ENCODE measurements around the gene PI4KA. TPM values are rescaled to one million over a fixed set of nuclear protein-coding genes. Genes with fewer than 3 reads are reported as not detected.
A peak's percentile ranks its signal among the peaks of the same experiment; 100 is the strongest.

Gene PI4KA
- total RNA-seq, 1 donor from 2014 or later, result 113 TPM

DNA sequence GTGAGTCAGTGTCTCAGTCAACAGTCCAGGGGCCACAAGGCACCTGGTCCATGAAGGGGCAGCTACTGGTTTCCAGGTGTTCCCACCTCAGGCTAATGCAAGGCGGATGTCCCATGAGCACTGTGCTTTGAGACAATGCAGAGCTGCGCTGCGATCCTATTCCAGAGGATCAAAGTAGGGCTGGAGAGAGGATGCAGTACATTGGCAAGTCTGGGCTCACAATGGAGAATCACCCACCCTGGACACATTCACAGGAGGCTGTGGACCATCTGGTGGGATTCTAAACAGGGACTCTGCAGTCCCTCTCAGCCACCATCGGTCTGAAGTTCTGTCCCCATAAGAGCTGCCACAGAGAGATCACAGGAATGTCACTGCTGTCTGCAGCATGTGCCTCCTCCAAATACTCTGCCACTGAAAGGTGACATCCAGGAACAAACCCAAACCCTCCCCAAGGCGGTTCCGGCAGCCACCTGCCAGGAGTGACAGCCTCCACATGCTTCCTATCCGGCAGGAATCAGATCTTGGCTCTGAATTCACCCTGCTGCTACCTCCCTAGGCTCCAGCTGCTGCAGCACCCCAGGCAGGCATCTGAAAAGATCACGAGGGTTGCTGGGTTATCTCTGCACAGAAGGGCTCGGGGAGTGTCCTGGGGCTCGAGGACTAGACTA lies 130.0 kb downstream of the PI4KA start:
- H3K9me3 ChIP-seq, result no peaks in the 10 kb centered on the region
- H3K36me3 ChIP-seq, result peaks cover 65% of the 10 kb centered on the region
- H3K27me3 ChIP-seq, result no peaks in the 10 kb centered on the region
- ATAC-seq (no peak), DNase-seq (no peak)
- no peaks in the 10 kb centered on the region for H3K4me1 ChIP-seq
- TF ChIP-seq, protein P1, sequence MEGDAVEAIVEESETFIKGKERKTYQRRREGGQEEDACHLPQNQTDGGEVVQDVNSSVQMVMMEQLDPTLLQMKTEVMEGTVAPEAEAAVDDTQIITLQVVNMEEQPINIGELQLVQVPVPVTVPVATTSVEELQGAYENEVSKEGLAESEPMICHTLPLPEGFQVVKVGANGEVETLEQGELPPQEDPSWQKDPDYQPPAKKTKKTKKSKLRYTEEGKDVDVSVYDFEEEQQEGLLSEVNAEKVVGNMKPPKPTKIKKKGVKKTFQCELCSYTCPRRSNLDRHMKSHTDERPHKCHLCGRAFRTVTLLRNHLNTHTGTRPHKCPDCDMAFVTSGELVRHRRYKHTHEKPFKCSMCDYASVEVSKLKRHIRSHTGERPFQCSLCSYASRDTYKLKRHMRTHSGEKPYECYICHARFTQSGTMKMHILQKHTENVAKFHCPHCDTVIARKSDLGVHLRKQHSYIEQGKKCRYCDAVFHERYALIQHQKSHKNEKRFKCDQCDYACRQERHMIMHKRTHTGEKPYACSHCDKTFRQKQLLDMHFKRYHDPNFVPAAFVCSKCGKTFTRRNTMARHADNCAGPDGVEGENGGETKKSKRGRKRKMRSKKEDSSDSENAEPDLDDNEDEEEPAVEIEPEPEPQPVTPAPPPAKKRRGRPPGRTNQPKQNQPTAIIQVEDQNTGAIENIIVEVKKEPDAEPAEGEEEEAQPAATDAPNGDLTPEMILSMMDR (IDR thresholded peaks at IDR 0.05), result no peak
- no peak overlapping the region for H3K27ac ChIP-seq
- H3K4me3 ChIP-seq, result no peak overlapping the region
- intact Hi-C loops (cut with DNase I), result no loop called here

DNA sequence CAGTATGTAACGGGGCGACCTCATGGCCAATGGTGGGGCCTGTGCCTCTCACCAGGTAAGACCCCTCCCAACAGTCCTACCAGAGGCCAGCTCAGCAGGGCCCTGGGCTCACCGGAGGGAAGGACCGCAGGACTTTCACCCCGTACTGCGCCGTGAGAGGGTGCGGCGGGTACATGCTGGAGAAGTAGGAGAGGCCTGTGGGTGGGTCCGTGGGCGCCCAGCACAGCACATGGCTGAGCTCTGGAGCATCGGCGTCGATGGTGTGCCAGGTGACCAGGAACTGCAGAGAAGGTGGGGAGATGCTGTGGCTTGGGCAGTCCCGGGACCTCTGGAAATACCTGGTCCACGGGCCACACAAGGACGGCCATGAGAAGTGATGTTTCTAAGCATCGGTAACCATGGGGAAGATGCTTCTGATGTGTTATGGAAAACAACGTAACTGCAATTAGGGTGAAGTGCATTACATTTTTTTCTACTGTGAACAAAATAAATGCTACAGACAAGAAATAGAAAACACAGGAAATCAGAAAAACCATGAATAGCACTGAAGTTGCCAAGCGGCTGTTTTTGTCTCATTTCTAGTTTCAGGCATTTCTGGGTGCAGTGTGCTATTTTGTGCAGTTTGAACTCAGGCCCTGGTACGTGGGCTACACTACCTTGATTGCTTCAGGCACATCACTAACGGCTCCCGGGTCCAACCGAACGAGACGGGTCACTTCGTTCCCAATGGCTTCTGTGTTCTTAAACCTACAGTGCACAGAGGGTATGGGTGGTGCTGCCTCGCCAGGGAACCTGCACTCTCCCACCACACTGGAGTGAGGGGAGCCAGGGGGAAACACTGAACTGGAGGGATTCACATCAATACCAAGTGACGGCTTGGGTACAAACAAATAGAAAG lies 131.2 kb downstream of the PI4KA start:
- Histone ChIP-seq H3K9me3 (no peaks in the 10 kb centered on the region), H3K4me3 (no peak overlapping the region), H3K27me3 (no peaks in the 10 kb centered on the region), H3K4me1 (no peaks in the 10 kb centered on the region), H3K27ac (no peak overlapping the region), H3K36me3 (peaks cover 63% of the 10 kb centered on the region)
- TF ChIP-seq, protein P1 (IDR thresholded peaks at IDR 0.05), result no peak
- intact Hi-C loops (cut with DNase I), result no loop called here
- peak; percentile 22 for ATAC-seq
- DNase-seq, result no peak

DNA sequence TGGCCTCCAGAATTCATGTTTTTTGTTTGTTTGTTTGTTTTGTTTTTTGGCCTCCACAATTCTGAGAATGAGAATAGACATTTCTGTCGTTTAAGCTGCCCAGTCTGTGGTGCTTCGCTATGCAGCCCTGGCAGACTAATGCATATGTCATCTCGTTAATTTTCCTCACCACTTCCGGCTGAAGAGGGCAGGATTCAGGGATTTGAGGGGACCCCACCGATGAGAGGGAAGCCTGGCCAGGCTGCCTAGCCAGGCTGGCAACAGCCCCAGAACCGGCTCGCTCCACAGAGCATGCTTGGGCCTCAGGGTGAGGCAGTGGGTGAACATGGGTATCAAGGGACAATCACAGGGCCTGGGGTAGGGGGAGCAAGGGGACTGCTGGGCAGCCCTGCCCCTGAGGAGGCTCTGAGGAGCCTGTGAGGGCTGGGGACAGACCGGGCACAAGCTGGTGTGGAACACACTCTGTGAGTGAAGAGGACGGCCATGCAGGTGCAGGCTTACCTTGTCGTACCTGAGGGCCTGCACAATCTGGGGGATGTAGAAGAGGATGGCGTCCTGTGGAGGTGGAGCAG lies 132.5 kb downstream of the PI4KA start:
- Histone ChIP-seq H3K36me3 (peaks cover 62% of the 10 kb centered on the region), H3K4me3 (no peak overlapping the region), H3K9me3 (no peaks in the 10 kb centered on the region), H3K27me3 (no peaks in the 10 kb centered on the region), H3K4me1 (no peaks in the 10 kb centered on the region), H3K27ac (no peak overlapping the region)
- TF ChIP-seq, protein P1 (IDR thresholded peaks at IDR 0.05), result no peak
- peak; percentile 20 for ATAC-seq
- no peak for DNase-seq
- intact Hi-C loops (cut with DNase I), result no loop called here

DNA sequence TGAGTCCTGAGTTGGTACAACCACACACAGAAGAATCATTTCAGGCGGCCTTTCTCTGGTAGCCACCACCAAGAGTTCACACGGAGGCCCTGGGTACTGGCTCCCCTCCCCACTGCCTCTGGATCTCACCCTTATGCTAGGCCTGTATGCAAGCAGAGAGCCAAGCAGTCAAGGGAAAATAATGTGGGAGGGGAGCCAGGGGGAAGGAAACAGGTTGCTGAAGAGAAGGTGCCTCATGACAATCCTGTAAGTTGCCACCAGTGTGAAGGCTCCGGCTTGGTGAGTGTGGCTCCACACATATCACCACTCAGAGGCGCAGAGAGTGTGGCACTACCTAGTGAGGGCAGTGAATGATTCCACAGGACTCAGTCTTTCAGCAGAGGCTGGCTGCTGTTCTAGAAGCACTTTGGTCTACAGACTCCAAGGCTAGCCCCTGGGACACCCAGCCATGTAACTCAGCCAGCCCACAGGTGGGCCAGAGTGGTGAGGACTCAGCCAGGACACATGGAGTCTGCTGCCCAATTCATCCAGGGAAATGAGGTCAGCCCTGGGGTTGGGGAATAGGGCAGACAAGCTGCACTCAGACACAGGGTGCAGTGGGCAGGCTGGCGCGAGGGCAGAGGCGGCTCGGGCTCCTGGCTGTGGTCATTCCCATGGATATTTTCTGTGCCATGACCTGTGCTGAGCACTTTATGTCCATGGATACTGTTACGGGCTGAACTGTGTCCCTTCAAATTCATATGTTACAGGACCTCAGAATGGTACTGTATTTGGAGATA lies 133.7 kb downstream of the PI4KA start:
- Histone ChIP-seq H3K27me3 (no peaks in the 10 kb centered on the region), H3K9me3 (no peaks in the 10 kb centered on the region), H3K4me3 (no peak overlapping the region), H3K4me1 (no peaks in the 10 kb centered on the region), H3K27ac (no peak overlapping the region), H3K36me3 (peaks cover 67% of the 10 kb centered on the region)
- intact Hi-C loops (cut with DNase I), result no loop called here
- DNase-seq, result no peak
- ATAC-seq, result no peak
- TF ChIP-seq, protein P1 (IDR thresholded peaks at IDR 0.05), result no peak

DNA sequence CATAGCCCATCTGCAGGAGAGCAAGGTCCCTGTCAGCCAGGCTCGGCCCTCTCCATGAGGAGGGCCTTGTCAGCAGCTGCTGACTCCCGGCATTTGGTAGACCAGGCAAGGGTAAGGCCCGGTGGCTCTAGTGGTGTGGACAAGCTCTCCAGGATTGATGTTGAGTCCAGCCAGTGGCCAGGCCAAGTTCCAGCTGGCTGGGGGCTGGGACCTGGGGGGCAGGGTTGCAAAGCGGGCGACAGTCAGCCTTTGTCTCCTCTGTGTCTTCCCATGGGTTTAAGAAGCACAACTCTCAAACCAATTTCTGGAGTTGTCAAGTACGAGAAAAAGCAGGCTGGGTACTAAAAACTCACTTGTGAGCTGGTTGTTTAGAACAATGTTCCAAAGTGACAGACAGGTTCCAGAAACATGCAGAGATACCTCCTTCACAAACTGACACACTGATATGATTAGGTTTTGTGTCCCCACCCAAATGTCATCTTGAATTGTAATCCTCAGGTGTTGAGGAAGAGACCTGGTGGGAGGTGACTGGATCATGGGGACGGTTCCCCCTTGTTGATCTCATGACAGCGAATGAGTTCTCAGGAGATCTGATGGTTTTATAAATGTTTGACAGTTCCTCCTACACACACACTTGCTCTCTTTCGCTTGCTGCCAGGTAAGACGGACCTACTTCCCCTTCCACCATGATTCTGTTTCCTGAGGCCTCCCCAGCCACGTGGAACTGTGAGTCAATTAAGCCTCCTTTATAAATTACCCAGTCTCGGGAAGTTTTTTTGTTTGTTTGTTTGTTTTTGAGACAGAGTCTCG lies 137.0 kb downstream of the PI4KA start:
- no peaks in the 10 kb centered on the region for H3K4me1 ChIP-seq
- no peak overlapping the region for H3K4me3 ChIP-seq
- no peak for ATAC-seq
- no peak for DNase-seq
- TF ChIP-seq, protein P1 (IDR thresholded peaks at IDR 0.05), result no peak
- intact Hi-C loops (cut with DNase I), result no loop called here
- no peak overlapping the region for H3K27ac ChIP-seq
- H3K36me3 ChIP-seq, result peaks cover 49% of the 10 kb centered on the region
- H3K9me3 ChIP-seq, result no peaks in the 10 kb centered on the region
- H3K27me3 ChIP-seq, result no peaks in the 10 kb centered on the region
